ENCODE results near the gene CCNY.
A peak's percentile ranks its signal among the peaks of the same experiment; 100 is the strongest.
"Not testable (repeated sequence)": the region's sequence is repeated elsewhere in the genome, so short reads cannot be mapped to it uniquely, and the experiment has no call there.

CCNY gene

GRCh38 chr10:35336084-35336831 lies at the start of gene CCNY:
Gene CCNY, plus strand, starts transcription at chr10:35336509. Its CDS starts 545 bp downstream, at chr10:35337054.
- Mint-ChIP-seq H3K9me3 (no peaks in the 10 kb centered on the region), H3K4me3 (peak within 1 kb of the TSS; percentile 91), H3K27ac (peak within 1 kb of the TSS; percentile 90), H3K4me1 (peaks cover 40% of the 10 kb centered on the region), H3K36me3 (peaks cover 5% of the 10 kb centered on the region), H3K27me3 (no peaks in the 10 kb centered on the region)
- ATAC-seq (ENCODE audit: low read depth) (peak; percentile 83), DNase-seq (ENCODE audit: low spot score in 2 of 2) (peak; percentile 58 to 73)

DNA sequence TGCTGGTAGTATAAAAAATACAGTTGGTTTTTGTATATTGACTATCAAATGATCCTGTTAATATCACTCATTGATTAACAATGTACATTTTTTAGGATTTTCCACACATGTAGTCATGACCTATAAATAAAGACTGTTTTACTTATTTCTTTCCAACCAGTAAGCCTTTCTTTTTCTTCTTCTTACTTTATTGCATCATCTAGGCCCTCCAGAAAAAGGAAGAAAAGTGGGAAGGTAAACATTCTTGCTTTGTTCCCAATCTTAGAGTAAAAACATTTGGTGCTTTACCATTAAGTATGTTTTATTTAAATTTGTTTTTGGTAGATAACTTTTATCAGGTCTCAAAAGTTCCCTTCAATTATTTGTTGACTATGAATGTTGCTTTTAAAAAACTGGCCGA lies 47.1 kb upstream of the CCNY start:
- H3K9me3 Mint-ChIP-seq, result no peaks in the 10 kb centered on the region
- H3K4me3 Mint-ChIP-seq, result no peak overlapping the region
- no peak overlapping the region for H3K27ac Mint-ChIP-seq
- no peaks in the 10 kb centered on the region for H3K27me3 Mint-ChIP-seq
- DNase-seq (ENCODE audit: low spot score in 2 of 2) (no peak), ATAC-seq (ENCODE audit: low read depth) (no peak)
- H3K4me1 Mint-ChIP-seq, result no peaks in the 10 kb centered on the region
- H3K36me3 Mint-ChIP-seq, result no peaks in the 10 kb centered on the region

- ATAC-seq (ENCODE audit: low read depth), result no peak
- no peak overlapping the region for H3K27ac Mint-ChIP-seq
- no peaks in the 10 kb centered on the region for H3K36me3 Mint-ChIP-seq
- no peak for DNase-seq (ENCODE audit: low spot score in 2 of 2)
- no peak overlapping the region for H3K4me3 Mint-ChIP-seq
- no peaks in the 10 kb centered on the region for H3K27me3 Mint-ChIP-seq
- H3K4me1 Mint-ChIP-seq, result no peaks in the 10 kb centered on the region
- H3K9me3 Mint-ChIP-seq, result no peaks in the 10 kb centered on the region
Measured at GRCh38 chr10:35294506-35294905, 41.8 kb upstream of the CCNY start.

DNA sequence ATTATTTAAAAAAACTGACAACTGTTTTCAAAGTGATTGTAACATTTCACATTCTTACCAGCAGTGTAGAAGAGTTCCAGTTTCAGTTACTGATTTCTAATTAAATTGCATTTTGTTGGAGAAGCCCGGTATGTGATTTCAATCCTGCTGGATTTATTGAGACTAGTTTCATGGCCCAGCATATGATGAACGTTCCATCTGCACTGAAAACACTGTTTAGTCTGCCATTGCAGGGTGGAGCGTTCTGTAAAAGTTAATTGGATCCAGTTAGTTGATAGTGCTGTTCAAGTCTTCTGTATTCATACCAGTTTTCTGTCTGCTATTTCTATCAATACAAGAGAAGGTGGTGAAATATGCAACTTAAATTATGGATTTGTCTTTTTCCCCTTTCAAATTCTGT lies 37.3 kb upstream of the CCNY start:
- no peaks in the 10 kb centered on the region for H3K36me3 Mint-ChIP-seq
- peaks cover 3% of the 10 kb centered on the region for H3K27me3 Mint-ChIP-seq
- no peak overlapping the region for H3K27ac Mint-ChIP-seq
- ATAC-seq (ENCODE audit: low read depth) (no peak), DNase-seq (ENCODE audit: low spot score in 2 of 2) (no peak)
- H3K9me3 Mint-ChIP-seq, result no peaks in the 10 kb centered on the region
- no peak overlapping the region for H3K4me3 Mint-ChIP-seq
- peaks cover 7% of the 10 kb centered on the region for H3K4me1 Mint-ChIP-seq

DNA sequence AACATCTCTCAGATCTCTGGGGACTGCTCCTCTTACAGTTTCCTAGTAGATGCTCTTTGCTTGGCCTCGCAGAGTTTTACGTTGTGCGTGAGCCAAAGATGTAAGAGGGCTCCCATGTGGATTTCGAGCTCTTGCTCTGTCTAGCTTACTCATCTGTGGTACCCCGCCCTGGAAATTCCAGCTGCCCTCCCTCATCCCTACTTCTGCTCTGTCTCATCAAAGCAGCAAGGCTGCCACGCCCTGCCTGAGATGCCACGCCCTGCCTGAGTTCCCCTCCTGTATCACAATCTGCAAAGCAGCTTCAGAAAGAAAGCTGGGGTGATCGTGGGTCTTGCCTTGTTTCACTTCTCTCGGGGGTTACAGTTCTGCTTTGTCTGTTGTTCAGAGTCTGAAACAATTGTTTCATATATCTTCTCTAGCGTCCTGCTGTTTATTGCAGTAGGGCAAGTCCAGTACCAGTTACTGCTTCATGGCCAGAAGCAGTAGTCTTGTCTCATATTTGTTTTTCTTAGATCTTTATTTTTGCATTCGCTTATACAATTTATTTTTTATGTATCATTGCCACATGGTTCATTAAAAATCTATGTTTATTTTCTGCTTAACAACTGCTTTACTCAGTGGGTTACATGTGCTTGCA lies 36.1 kb upstream of the CCNY start:
- Mint-ChIP-seq H3K9me3 (no peaks in the 10 kb centered on the region), H3K27ac (peak overlapping the region; percentile 60), H3K36me3 (no peaks in the 10 kb centered on the region), H3K4me1 (peaks cover 7% of the 10 kb centered on the region), H3K4me3 (peak overlapping the region; percentile 31), H3K27me3 (peaks cover 6% of the 10 kb centered on the region)
- peak; percentile 28 to 61 for DNase-seq (ENCODE audit: low spot score in 2 of 2)
- ATAC-seq (ENCODE audit: low read depth), result peak; percentile 98

DNA sequence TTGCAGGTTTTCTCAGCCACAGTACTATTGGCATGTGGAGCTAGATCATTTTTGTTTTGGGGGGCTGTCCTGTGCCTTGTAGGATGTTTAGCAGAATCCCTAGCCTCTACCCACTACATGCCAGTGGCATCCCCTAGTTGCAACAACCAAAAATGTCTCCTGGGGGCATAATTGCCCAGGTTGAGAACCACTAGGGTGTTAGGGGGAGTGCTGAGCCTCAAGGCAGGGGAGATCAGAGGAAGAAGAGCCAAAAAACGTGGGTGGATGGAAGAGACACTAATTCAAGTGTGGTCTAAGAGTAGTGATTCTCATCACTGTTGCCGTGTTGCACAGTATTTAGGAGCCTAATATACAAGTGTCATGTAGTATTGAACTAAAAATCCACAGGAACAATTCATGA lies 31.7 kb upstream of the CCNY start:
- H3K27me3 Mint-ChIP-seq, result peaks cover 24% of the 10 kb centered on the region
- H3K9me3 Mint-ChIP-seq, result no peaks in the 10 kb centered on the region
- no peak for DNase-seq (ENCODE audit: low spot score in 2 of 2)
- ATAC-seq (ENCODE audit: low read depth), result no peak
- no peak overlapping the region for H3K27ac Mint-ChIP-seq
- H3K4me3 Mint-ChIP-seq, result no peak overlapping the region
- no peaks in the 10 kb centered on the region for H3K36me3 Mint-ChIP-seq
- H3K4me1 Mint-ChIP-seq, result peaks cover 12% of the 10 kb centered on the region

DNA sequence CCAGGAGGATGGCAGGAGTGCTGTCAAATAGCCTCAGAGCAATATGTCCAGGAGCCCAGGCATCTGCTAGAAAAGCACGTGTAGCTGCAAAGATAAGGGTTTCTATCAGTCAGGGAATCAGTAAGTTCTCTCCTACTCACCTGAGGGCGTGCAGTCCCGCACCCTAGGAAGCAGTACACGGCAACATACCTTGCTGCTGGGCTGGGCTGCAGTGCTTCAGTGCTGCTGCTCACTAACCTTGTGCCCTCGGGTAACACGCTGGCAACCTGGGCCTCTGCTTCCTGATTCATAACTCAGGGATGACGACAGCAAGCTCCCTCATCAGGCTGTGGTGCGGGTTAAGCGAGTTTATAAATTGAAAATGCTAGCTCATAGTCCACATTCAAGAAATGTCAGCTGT lies 29.5 kb upstream of the CCNY start:
- no peak for DNase-seq (ENCODE audit: low spot score in 2 of 2)
- Mint-ChIP-seq H3K27me3 (peaks cover 29% of the 10 kb centered on the region), H3K27ac (no peak overlapping the region), H3K4me3 (no peak overlapping the region), H3K9me3 (no peaks in the 10 kb centered on the region), H3K36me3 (no peaks in the 10 kb centered on the region), H3K4me1 (peaks cover 5% of the 10 kb centered on the region)
- no peak for ATAC-seq (ENCODE audit: low read depth)

DNA sequence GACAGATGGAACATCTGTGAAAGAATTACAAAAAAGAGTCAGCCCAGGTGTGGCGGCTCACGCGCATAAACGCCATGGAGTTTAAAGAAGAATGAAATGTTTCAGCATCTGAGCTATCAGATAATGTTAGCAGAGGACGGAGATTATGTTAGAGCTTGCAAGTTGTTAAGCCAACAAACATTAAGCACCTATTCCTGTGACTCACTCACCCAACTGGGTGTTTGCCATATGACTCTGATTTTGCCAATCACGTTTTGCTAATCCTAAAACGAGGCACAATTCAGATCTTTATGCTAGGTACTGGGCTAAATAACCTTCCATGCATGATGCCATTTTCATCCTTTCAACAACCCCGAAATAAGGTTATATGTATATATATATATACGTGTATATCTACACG lies 29.0 kb upstream of the CCNY start:
- ATAC-seq (ENCODE audit: low read depth) (no peak), DNase-seq (ENCODE audit: low spot score in 2 of 2) (no peak)
- Mint-ChIP-seq H3K4me1 (peaks cover 5% of the 10 kb centered on the region), H3K9me3 (no peaks in the 10 kb centered on the region), H3K27ac (no peak overlapping the region), H3K36me3 (no peaks in the 10 kb centered on the region), H3K4me3 (no peak overlapping the region), H3K27me3 (peaks cover 29% of the 10 kb centered on the region)

DNA sequence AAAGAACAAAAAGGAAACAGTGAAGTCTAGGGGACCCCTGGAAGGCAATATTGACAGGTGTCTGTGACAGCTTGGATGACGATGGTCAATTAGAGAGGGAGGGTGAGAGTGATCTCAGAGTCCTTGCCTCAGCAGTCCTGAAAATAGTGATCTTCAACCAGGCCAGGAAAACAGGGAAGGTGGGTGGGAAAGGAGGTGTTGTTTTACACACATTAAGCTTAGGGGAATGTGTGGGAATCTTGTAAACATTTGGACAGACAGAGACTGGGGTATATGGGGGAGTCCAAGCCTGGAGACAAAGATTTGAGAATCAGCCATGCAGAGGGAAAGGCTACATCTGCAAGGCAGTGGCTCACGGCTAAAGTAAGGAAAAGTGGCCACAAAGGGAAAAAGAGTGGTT lies 27.5 kb upstream of the CCNY start:
- no peak for ATAC-seq (ENCODE audit: low read depth)
- no peak for DNase-seq (ENCODE audit: low spot score in 2 of 2)
- Mint-ChIP-seq H3K27me3 (peaks cover 28% of the 10 kb centered on the region), H3K4me1 (peaks cover 5% of the 10 kb centered on the region), H3K36me3 (no peaks in the 10 kb centered on the region), H3K27ac (no peak overlapping the region), H3K9me3 (peaks cover 3% of the 10 kb centered on the region), H3K4me3 (no peak overlapping the region)

DNA sequence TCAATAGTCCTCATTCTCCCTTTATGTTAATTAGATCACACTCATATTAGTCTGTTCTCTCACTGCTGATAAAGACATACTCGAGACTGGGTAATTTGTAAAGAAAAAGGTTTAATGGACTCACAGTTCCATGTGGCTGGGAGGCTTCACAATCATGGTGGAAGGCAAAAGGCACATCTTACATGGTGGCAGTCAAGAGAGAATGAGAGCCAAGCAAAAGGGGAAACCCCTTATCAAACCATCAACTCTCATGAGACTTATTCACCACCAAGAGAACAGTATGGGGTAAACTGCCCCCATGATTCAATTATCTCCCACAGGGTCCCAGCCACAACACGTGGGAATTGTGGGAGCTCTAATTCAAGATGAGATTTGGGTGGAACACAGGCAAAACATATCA lies 22.2 kb upstream of the CCNY start:
- H3K36me3 Mint-ChIP-seq, result peaks cover 13% of the 10 kb centered on the region
- not testable (repeated sequence) for H3K9me3 Mint-ChIP-seq; H3K4me1 Mint-ChIP-seq; ATAC-seq (ENCODE audit: low read depth); DNase-seq (ENCODE audit: low spot score in 2 of 2); H3K4me3 Mint-ChIP-seq; H3K27ac Mint-ChIP-seq; H3K27me3 Mint-ChIP-seq

GRCh38 chr10:35315235-35315634 lies 21.1 kb upstream of the CCNY start:
- not testable (repeated sequence) for H3K27ac Mint-ChIP-seq; ATAC-seq (ENCODE audit: low read depth); H3K9me3 Mint-ChIP-seq; H3K27me3 Mint-ChIP-seq; H3K4me1 Mint-ChIP-seq; DNase-seq (ENCODE audit: low spot score in 2 of 2); H3K4me3 Mint-ChIP-seq
- H3K36me3 Mint-ChIP-seq, result peaks cover 15% of the 10 kb centered on the region

DNA sequence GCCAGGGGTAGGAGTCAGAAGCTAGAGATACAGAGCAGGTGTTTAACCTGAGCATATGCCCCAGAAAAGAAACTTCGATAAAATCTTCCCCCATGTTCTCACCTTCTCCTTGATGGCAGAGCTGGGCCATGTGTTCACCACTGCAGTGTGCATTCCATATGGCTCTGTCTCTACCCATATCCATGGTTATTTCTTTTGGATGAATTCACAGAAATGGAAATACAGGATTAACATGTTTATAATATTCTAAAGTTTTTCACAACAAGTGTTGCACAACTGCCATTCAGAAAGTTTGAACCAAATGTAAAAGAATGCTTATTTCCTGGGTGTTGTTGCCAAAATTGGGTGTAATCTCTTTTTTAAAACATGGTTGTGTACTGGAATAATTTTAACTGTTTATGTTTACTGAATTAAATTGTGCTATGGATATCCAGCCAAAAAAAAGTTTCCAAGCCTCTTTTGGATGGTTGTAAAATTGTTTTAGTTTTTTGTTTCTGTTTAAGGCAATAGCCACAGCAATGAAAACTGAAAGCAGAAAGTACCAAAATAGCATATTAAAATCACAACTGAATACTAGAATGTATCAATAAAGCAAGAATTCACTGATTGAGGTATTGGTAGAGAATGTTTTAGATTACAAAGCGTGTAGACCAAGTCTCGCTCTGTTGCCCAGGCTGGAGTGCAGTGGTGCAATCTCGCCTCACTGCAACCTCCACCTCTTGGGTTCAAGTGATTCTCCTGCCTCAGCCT lies 19.9 kb upstream of the CCNY start:
- H3K36me3 Mint-ChIP-seq, result peaks cover 18% of the 10 kb centered on the region
- H3K27me3 Mint-ChIP-seq, result no peaks in the 10 kb centered on the region
- no peak overlapping the region for H3K4me3 Mint-ChIP-seq
- DNase-seq (ENCODE audit: low spot score in 2 of 2) (no peak), ATAC-seq (ENCODE audit: low read depth) (no peak)
- peaks cover 4% of the 10 kb centered on the region for H3K4me1 Mint-ChIP-seq
- H3K9me3 Mint-ChIP-seq, result peaks cover 7% of the 10 kb centered on the region
- H3K27ac Mint-ChIP-seq, result no peak overlapping the region

DNA sequence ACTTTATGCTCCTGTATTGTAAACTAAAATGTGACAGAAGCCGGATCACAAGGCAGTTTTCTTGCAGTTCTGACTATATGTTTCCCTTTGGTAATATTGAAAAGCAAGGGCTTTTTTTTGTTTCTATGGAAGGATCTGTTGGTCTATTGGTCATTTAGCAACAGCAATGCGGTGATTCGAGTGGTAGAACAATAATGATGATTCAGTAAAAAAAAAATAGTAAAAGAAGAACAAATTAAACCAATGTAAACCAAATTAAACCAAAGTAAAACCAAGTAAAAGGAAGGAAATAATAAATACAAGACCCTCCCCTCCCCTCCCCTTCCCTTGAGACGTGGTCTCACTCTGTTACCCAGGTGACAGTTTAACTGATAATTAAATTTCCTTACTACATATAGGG lies 17.8 kb upstream of the CCNY start:
- no peak for ATAC-seq (ENCODE audit: low read depth)
- H3K27ac Mint-ChIP-seq, result no peak overlapping the region
- H3K9me3 Mint-ChIP-seq, result peaks cover 6% of the 10 kb centered on the region
- H3K4me1 Mint-ChIP-seq, result peaks cover 4% of the 10 kb centered on the region
- no peaks in the 10 kb centered on the region for H3K27me3 Mint-ChIP-seq
- no peak for DNase-seq (ENCODE audit: low spot score in 2 of 2)
- H3K4me3 Mint-ChIP-seq, result no peak overlapping the region
- H3K36me3 Mint-ChIP-seq, result peaks cover 31% of the 10 kb centered on the region

DNA sequence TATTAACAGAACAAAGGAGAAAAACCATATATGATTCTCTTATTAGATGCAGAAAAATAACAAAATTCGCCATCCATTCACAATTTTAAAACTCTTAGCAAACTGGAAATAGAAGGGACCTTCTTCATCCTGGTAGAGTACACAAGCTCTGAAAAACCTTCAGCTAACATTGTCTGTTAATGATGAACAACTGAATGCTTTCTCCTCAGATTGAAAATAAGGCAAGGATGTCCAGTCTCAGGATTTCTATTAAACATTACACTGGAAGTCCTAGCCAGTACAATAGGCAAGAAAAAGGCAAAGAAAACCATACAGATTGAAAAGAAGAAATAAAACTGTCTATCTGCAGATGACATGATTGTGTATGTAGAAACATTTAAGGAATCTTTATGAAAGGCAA lies 16.0 kb upstream of the CCNY start:
- ATAC-seq (ENCODE audit: low read depth) (no peak), DNase-seq (ENCODE audit: low spot score in 2 of 2) (no peak)
- H3K9me3 Mint-ChIP-seq, result peaks cover 4% of the 10 kb centered on the region
- no peaks in the 10 kb centered on the region for H3K27me3 Mint-ChIP-seq
- no peak overlapping the region for H3K4me3 Mint-ChIP-seq
- H3K27ac Mint-ChIP-seq, result no peak overlapping the region
- peaks cover 33% of the 10 kb centered on the region for H3K36me3 Mint-ChIP-seq
- H3K4me1 Mint-ChIP-seq, result peaks cover 4% of the 10 kb centered on the region

Data from memory B cell (primary cell).